ENCODE results near the gene TCAP.
A peak's percentile ranks its signal among the peaks of the same experiment; 100 is the strongest.

- TF ChIP-seq, protein P1, sequence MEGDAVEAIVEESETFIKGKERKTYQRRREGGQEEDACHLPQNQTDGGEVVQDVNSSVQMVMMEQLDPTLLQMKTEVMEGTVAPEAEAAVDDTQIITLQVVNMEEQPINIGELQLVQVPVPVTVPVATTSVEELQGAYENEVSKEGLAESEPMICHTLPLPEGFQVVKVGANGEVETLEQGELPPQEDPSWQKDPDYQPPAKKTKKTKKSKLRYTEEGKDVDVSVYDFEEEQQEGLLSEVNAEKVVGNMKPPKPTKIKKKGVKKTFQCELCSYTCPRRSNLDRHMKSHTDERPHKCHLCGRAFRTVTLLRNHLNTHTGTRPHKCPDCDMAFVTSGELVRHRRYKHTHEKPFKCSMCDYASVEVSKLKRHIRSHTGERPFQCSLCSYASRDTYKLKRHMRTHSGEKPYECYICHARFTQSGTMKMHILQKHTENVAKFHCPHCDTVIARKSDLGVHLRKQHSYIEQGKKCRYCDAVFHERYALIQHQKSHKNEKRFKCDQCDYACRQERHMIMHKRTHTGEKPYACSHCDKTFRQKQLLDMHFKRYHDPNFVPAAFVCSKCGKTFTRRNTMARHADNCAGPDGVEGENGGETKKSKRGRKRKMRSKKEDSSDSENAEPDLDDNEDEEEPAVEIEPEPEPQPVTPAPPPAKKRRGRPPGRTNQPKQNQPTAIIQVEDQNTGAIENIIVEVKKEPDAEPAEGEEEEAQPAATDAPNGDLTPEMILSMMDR (IDR thresholded peaks at IDR 0.05): peak; percentile 41 to 65 (median 60)
- TF ChIP-seq POLR2AphosphoS5 (IDR thresholded peaks at IDR 0.05; ENCODE audit: insufficient read depth in 1 of 2, low read depth in 1 of 2) (no peak), POLR2A (IDR thresholded peaks at IDR 0.05) (no peak)
Measured at GRCh38 chr17:39634384-39634871, 30.7 kb upstream of the TCAP start.

All from vagina (tissue), 2 donors.